Breast epithelium (tissue), 4 donors: Measurements from ENCODE around the gene NUCKS1. TPM values are rescaled to one million over a fixed set of nuclear protein-coding genes. Genes with fewer than 3 reads are reported as not detected.

Experiments
- DNase-seq, 2 donors: peaks; one replicate each; pipeline ENCODE4 v3.0.0-alpha.2; 2019; ENCODE audit warnings: low spot score in 2 of 2
- H3K27ac ChIP-seq, 2 donors: fragments of 200-600 bp; sonication (generic) in 1 of 2; one replicate each; pipeline ENCODE4 v1.5.1; 2016 to 2019; ENCODE audit warnings: mild to moderate bottlenecking in 1 of 2
- H3K27me3 ChIP-seq, 2 donors: fragments of 200-600 bp; sonication (generic) in 1 of 2; one replicate each; pipeline versions ENCODE4 v1.5.1 to v1.6.0; 2017 to 2019; ENCODE audit warnings: control low read depth in 1 of 2, mild to moderate bottlenecking in 1 of 2
- H3K36me3 ChIP-seq: fragments of 200-600 bp; one replicate; pipeline ENCODE4 v1.5.1; 2019
- H3K4me1 ChIP-seq, 2 donors: fragments of 200-600 bp; sonication (generic); one replicate each; pipeline ENCODE4 v1.5.1; 2016 to 2019; ENCODE audit warnings: control low read depth in 1 of 2
- H3K4me3 ChIP-seq, 3 donors: fragments of 200-600 bp; sonication (generic); 1 replicate in 2 of 3; 2 replicates in 1 of 3; pipeline ENCODE4 v1.5.1; 2016 to 2019; ENCODE audit warnings: mild to moderate bottlenecking in 3 of 3, moderate library complexity in 2 of 3
- H3K9me3 ChIP-seq, 2 donors: fragments of 200-600 bp; sonication (generic) in 1 of 2; one replicate each; pipeline ENCODE4 v1.5.1; 2016 to 2019; ENCODE audit warnings: control low read depth in 1 of 2
- CTCF ChIP-seq, 3 donors: fragments of 450-650 bp; IDR thresholded peaks; one replicate each; pipeline ENCODE4 v1.5.1; 2016 to 2017; ENCODE audit warnings: antibody characterized with exemption in 3 of 3, mild to moderate bottlenecking in 3 of 3, moderate library complexity in 3 of 3
- POLR2A ChIP-seq: fragments of 450-650 bp; IDR thresholded peaks from one replicate; pipeline ENCODE4 v1.6.1; 2016; ENCODE audit warnings: antibody characterized with exemption, mild to moderate bottlenecking, moderate library complexity
- POLR2AphosphoS5 ChIP-seq, 3 donors: sonication (generic); formaldehyde crosslinking; IDR thresholded peaks; one replicate each; pipeline ENCODE4 v1.6.1; 2017; ENCODE audit warnings: antibody characterized with exemption in 3 of 3
- intact Hi-C: fragments of 100-400 bp; cut with DNase I; formaldehyde crosslinking; loops from one replicate; pipeline ENCODE4 v1.15.1; 2023; ENCODE audit warnings: low total_unique reads
- total RNA-seq, 3 donors: library from RNA; depleted of rRNA; stranded (reverse); fragments of >200 nt; gene quantifications; one replicate each; pipeline ENCODE4 v1.1.0, GENCODE V29; 2016

Gene NUCKS1
- total RNA-seq, 3 donors from 2014 or later: 80.6 to 188 (median 86.9) TPM

- Histone ChIP-seq H3K27me3 (no peaks in the 10 kb centered on the region), H3K4me3 (no peak overlapping the region), H3K36me3 (no peaks in the 10 kb centered on the region), H3K9me3 (no peaks in the 10 kb centered on the region), H3K4me1 (no peaks in the 10 kb centered on the region), H3K27ac (no peak overlapping the region)
- intact Hi-C loops: no loop called here
- no peak for TF ChIP-seq POLR2AphosphoS5 (IDR thresholded peaks at IDR 0.05)
- TF ChIP-seq CTCF (IDR thresholded peaks at IDR 0.05): no peak
- no peak for TF ChIP-seq POLR2A
- DNase-seq: no peak
Measured at GRCh38 chr1:205701420-205701819, 48.6 kb downstream of the NUCKS1 start.

GRCh38 chr1:205700865-205701401, 49.0 kb downstream of the NUCKS1 start:
- intact Hi-C loops: no loop called here
- TF ChIP-seq POLR2AphosphoS5 (IDR thresholded peaks at IDR 0.05): no peak
- TF ChIP-seq CTCF (IDR thresholded peaks at IDR 0.05): no peak
- no peak for TF ChIP-seq POLR2A
- no peak overlapping the region for H3K4me3 ChIP-seq
- no peaks in the 10 kb centered on the region for H3K4me1 ChIP-seq
- no peak for DNase-seq
- H3K9me3 ChIP-seq: no peaks in the 10 kb centered on the region
- no peaks in the 10 kb centered on the region for H3K36me3 ChIP-seq
- no peak overlapping the region for H3K27ac ChIP-seq
- no peaks in the 10 kb centered on the region for H3K27me3 ChIP-seq

- H3K4me3 ChIP-seq: no peak overlapping the region
- no peaks in the 10 kb centered on the region for H3K27me3 ChIP-seq
- intact Hi-C loops: no loop called here
- no peak overlapping the region for H3K27ac ChIP-seq
- no peak for DNase-seq
- no peaks in the 10 kb centered on the region for H3K9me3 ChIP-seq
- no peaks in the 10 kb centered on the region for H3K36me3 ChIP-seq
- H3K4me1 ChIP-seq: no peaks in the 10 kb centered on the region
- TF ChIP-seq POLR2AphosphoS5 (IDR thresholded peaks at IDR 0.05) (no peak), POLR2A (no peak), CTCF (IDR thresholded peaks at IDR 0.05) (no peak)
Measured at GRCh38 chr1:205699416-205699815, 50.6 kb downstream of the NUCKS1 start.

GRCh38 chr1:205698921-205699320, 51.1 kb downstream of the NUCKS1 start:
- intact Hi-C loops: no loop called here
- TF ChIP-seq POLR2AphosphoS5 (IDR thresholded peaks at IDR 0.05) (no peak), CTCF (IDR thresholded peaks at IDR 0.05) (no peak)

GRCh38 chr1:205693421-205693991, 56.5 kb downstream of the NUCKS1 start:
- Histone ChIP-seq H3K27me3 (no peaks in the 10 kb centered on the region), H3K36me3 (no peaks in the 10 kb centered on the region), H3K4me3 (no peak overlapping the region), H3K27ac (no peak overlapping the region), H3K9me3 (no peaks in the 10 kb centered on the region), H3K4me1 (no peaks in the 10 kb centered on the region)
- TF ChIP-seq POLR2AphosphoS5 (IDR thresholded peaks at IDR 0.05) (no peak), POLR2A (no peak)
- DNase-seq: no peak
- intact Hi-C loops: no loop called here

More at GRCh38 chr1:205698921-205699320, 51.1 kb downstream of the NUCKS1 start:
- Histone ChIP-seq H3K4me1 (no peaks in the 10 kb centered on the region), H3K27me3 (no peaks in the 10 kb centered on the region), H3K36me3 (no peaks in the 10 kb centered on the region), H3K4me3 (no peak overlapping the region), H3K9me3 (no peaks in the 10 kb centered on the region), H3K27ac (no peak overlapping the region)
- no peak for DNase-seq
